ENCODE results near the gene ADH1B. TPM values are rescaled to one million over a fixed set of nuclear protein-coding genes. Genes with fewer than 3 reads are reported as not detected.
"Not testable (repeated sequence)": the region's sequence is repeated elsewhere in the genome, so short reads cannot be mapped to it uniquely, and the experiment has no call there.

ADH1B gene
- 0.26 and 2.1 TPM in 2 replicates for total RNA-seq

GRCh38 chr4:99321241-99322191 lies at the start of gene ADH1B:
TSS of gene ADH1B (minus strand) at chr4:99321401. CDS start at chr4:99321331, 70 bp downstream.
- Histone ChIP-seq H3K27me3 (ENCODE audit: control insufficient read depth, insufficient read depth, low read length) (no peaks in the 10 kb centered on the region), H3K36me3 (ENCODE audit: control insufficient read depth, insufficient read depth, low read length) (no peaks in the 10 kb centered on the region), H3K4me3 (ENCODE audit: low read depth, low read length) (no peak within 1 kb of the TSS)
- DNase-seq (ENCODE audit: low read depth) (no peak), FAIRE-seq (no peak)
- no peak for TF ChIP-seq CTCF (IDR thresholded peaks at IDR 0.05; ENCODE audit: insufficient read depth, low read length, severe bottlenecking)

GRCh38 chr4:99367817-99368216 lies 46.6 kb upstream of the ADH1B start:
- FAIRE-seq; H3K27me3 ChIP-seq (ENCODE audit: control insufficient read depth, insufficient read depth, low read length); H3K36me3 ChIP-seq (ENCODE audit: control insufficient read depth, insufficient read depth, low read length); DNase-seq (ENCODE audit: low read depth); H3K4me3 ChIP-seq (ENCODE audit: low read depth, low read length): not testable (repeated sequence)

- TF ChIP-seq CTCF (IDR thresholded peaks at IDR 0.05; ENCODE audit: insufficient read depth, low read length, severe bottlenecking) = no peak
- DNase-seq (ENCODE audit: low read depth) (no peak), FAIRE-seq (no peak)
- Histone ChIP-seq H3K36me3 (ENCODE audit: control insufficient read depth, insufficient read depth, low read length) (no peaks in the 10 kb centered on the region), H3K27me3 (ENCODE audit: control insufficient read depth, insufficient read depth, low read length) (no peaks in the 10 kb centered on the region), H3K4me3 (ENCODE audit: low read depth, low read length) (no peak overlapping the region)
These were observed 45.3 kb upstream of the ADH1B start for GRCh38 chr4:99366491-99366890.

- no peaks in the 10 kb centered on the region for H3K36me3 ChIP-seq (ENCODE audit: control insufficient read depth, insufficient read depth, low read length)
- FAIRE-seq (no peak), DNase-seq (ENCODE audit: low read depth) (no peak)
- H3K4me3 ChIP-seq (ENCODE audit: low read depth, low read length) = no peak overlapping the region
- H3K27me3 ChIP-seq (ENCODE audit: control insufficient read depth, insufficient read depth, low read length) = no peaks in the 10 kb centered on the region
- TF ChIP-seq CTCF (IDR thresholded peaks at IDR 0.05; ENCODE audit: insufficient read depth, low read length, severe bottlenecking) = no peak
These were observed 41.6 kb upstream of the ADH1B start for GRCh38 chr4:99362768-99363167.

GRCh38 chr4:99361899-99362275 lies 40.7 kb upstream of the ADH1B start:
- Histone ChIP-seq H3K27me3 (ENCODE audit: control insufficient read depth, insufficient read depth, low read length) (no peaks in the 10 kb centered on the region), H3K4me3 (ENCODE audit: low read depth, low read length) (no peak overlapping the region), H3K36me3 (ENCODE audit: control insufficient read depth, insufficient read depth, low read length) (no peaks in the 10 kb centered on the region)
- FAIRE-seq (no peak), DNase-seq (ENCODE audit: low read depth) (no peak)
- TF ChIP-seq CTCF (IDR thresholded peaks at IDR 0.05; ENCODE audit: insufficient read depth, low read length, severe bottlenecking) = no peak

GRCh38 chr4:99361268-99361898 lies 40.2 kb upstream of the ADH1B start:
- Histone ChIP-seq H3K4me3 (ENCODE audit: low read depth, low read length) (no peak overlapping the region), H3K36me3 (ENCODE audit: control insufficient read depth, insufficient read depth, low read length) (no peaks in the 10 kb centered on the region), H3K27me3 (ENCODE audit: control insufficient read depth, insufficient read depth, low read length) (no peaks in the 10 kb centered on the region)
- DNase-seq (ENCODE audit: low read depth) (no peak), FAIRE-seq (no peak)
- no peak for TF ChIP-seq CTCF (IDR thresholded peaks at IDR 0.05; ENCODE audit: insufficient read depth, low read length, severe bottlenecking)
